Measurements from ENCODE around the gene MGRN1.

DNA sequence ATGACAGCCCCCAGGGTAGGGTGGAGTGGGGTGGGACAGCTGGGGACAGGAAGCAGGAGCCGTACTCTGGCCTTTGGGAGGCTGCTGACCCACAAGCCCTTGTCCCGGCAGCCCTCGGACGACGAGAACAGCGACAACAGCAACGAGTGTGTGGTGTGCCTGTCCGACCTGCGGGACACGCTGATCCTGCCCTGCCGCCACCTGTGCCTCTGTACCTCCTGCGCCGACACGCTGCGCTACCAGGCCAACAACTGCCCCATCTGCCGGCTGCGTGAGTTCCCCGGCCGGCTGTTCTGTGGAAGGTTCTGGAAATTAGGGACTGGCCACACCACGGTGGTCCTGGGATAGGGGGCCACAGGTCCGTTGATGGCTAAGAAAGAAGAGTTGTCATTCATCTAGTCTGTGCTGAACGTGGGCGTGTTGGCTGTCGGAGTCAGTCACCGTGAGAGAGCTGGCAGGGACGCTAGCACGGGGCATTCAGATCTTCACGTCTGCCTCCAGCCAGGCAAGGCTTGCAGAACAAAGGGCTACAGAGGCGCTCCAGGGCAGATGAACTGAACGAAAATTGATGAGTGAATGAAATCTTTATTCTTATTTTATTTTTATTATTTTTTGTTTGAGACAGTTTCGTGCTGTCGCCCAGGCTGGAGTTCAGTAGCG lies 48.9 kb downstream of the MGRN1 start:
- no peak for TF ChIP-seq CTCF (IDR thresholded peaks at IDR 0.05)
- no peak for TF ChIP-seq POLR2AphosphoS5 (IDR thresholded peaks at IDR 0.05)

All from upper lobe of left lung (tissue), 4 donors.